Measurements from ENCODE around the gene CHRDL2. TPM values are rescaled to one million over a fixed set of nuclear protein-coding genes. Genes with fewer than 3 reads are reported as not detected.

CHRDL2 gene
- total and polyA plus RNA-seq, 2 donors (not counting 1 experiment from before 2014, with no cell fraction given), result not detected

DNA sequence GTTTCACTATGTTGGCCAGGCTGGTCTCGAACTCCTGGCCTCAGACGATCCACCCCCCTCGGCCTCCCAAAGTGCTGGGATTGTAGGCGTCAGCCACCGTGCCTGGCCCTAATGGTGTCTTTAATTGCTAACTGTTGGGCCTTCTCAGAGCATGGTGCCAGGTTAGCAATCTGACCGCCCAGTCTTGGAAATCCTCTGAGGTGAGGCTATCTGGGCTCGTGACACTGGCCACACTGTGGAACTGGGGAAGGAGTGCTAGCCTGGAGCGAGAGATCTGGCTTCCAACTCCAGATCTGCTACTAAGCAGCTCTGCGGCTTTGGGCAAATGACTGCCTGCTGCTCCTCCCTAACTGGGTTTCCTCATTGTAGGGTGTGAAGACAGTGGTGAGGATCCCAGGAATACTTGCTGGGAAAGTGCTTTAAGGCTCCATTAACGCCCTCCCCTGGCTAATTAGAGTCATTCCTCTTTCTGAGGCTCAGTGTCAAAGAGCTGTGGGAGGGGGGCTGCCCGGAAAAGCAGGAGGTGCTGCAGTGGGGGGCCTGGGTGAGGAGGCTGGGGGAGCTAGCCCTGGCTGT, 35.4 kb downstream of the CHRDL2 start:
- no peak for TF ChIP-seq EZH2 (IDR thresholded peaks at IDR 0.05; ENCODE audit: low read length, missing control alignments)
- H3K4me1 ChIP-seq (ENCODE audit: control insufficient read depth, extremely low read depth, insufficient read depth, low read length), result peaks cover 3% of the 10 kb centered on the region
- H3K36me3 ChIP-seq (ENCODE audit: control insufficient read depth, insufficient read depth, low read length), result no peaks in the 10 kb centered on the region
- no peak overlapping the region for H2AFZ ChIP-seq (ENCODE audit: low read length)
- no peaks in the 10 kb centered on the region for H4K20me1 ChIP-seq (ENCODE audit: control insufficient read depth, extremely low read depth, insufficient read depth, low read length)
- H3K4me3 ChIP-seq (replicated peaks in 1 of 4; ENCODE audit: control extremely low read depth in 1 of 4, insufficient read depth in 1 of 4, low read depth in 3 of 4, low read length in 4 of 4), result no peak overlapping the region
- no peaks in the 10 kb centered on the region for H3K79me2 ChIP-seq (ENCODE audit: control insufficient read depth, insufficient read depth, low read length)
- DNase-seq (ENCODE audit: low read depth in 2 of 2), result no peak
- H3K27me3 ChIP-seq (ENCODE audit: control insufficient read depth, insufficient read depth, low read length), result peaks cover 4% of the 10 kb centered on the region
- no peak overlapping the region for H3K4me2 ChIP-seq (ENCODE audit: extremely low read depth, insufficient read depth, low read length)
- H3K9ac ChIP-seq (ENCODE audit: insufficient read depth, low read length), result no peak overlapping the region
- H3K9me3 ChIP-seq (ENCODE audit: control insufficient read depth, insufficient read depth, low read depth, low read length), result no peaks in the 10 kb centered on the region
- no peak overlapping the region for H3K27ac ChIP-seq (ENCODE audit: insufficient read depth, low read length)

GRCh38 chr11:74694136-74694930, 36.9 kb downstream of the CHRDL2 start:
- no peak overlapping the region for H3K4me2 ChIP-seq (ENCODE audit: extremely low read depth, insufficient read depth, low read length)
- H3K27ac ChIP-seq (ENCODE audit: insufficient read depth, low read length), result no peak overlapping the region
- DNase-seq (ENCODE audit: low read depth in 2 of 2), result no peak
- no peak overlapping the region for H3K9ac ChIP-seq (ENCODE audit: insufficient read depth, low read length)
- H3K27me3 ChIP-seq (ENCODE audit: control insufficient read depth, insufficient read depth, low read length), result peaks cover 4% of the 10 kb centered on the region
- H4K20me1 ChIP-seq (ENCODE audit: control insufficient read depth, extremely low read depth, insufficient read depth, low read length), result no peaks in the 10 kb centered on the region
- no peaks in the 10 kb centered on the region for H3K36me3 ChIP-seq (ENCODE audit: control insufficient read depth, insufficient read depth, low read length)
- no peaks in the 10 kb centered on the region for H3K79me2 ChIP-seq (ENCODE audit: control insufficient read depth, insufficient read depth, low read length)
- H3K9me3 ChIP-seq (ENCODE audit: control insufficient read depth, insufficient read depth, low read depth, low read length), result no peaks in the 10 kb centered on the region
- no peak overlapping the region for H2AFZ ChIP-seq (ENCODE audit: low read length)
- TF ChIP-seq CTCF (conservative IDR thresholded peaks at IDR 0.05 in 1 of 2, IDR thresholded peaks at IDR 0.05 in 1 of 2; ENCODE audit: low read depth in 1 of 2, low read length in 2 of 2), result no peak
- no peak overlapping the region for H3K4me3 ChIP-seq (replicated peaks in 1 of 4; ENCODE audit: control extremely low read depth in 1 of 4, insufficient read depth in 1 of 4, low read depth in 3 of 4, low read length in 4 of 4)
- H3K4me1 ChIP-seq (ENCODE audit: control insufficient read depth, extremely low read depth, insufficient read depth, low read length), result peaks cover 6% of the 10 kb centered on the region

GRCh38 chr11:74693531-74693930, 37.7 kb downstream of the CHRDL2 start:
- Histone ChIP-seq H3K4me2 (ENCODE audit: extremely low read depth, insufficient read depth, low read length) (no peak overlapping the region), H3K9me3 (ENCODE audit: control insufficient read depth, insufficient read depth, low read depth, low read length) (no peaks in the 10 kb centered on the region), H3K36me3 (ENCODE audit: control insufficient read depth, insufficient read depth, low read length) (no peaks in the 10 kb centered on the region), H3K79me2 (ENCODE audit: control insufficient read depth, insufficient read depth, low read length) (no peaks in the 10 kb centered on the region), H4K20me1 (ENCODE audit: control insufficient read depth, extremely low read depth, insufficient read depth, low read length) (no peaks in the 10 kb centered on the region), H2AFZ (ENCODE audit: low read length) (no peak overlapping the region), H3K27ac (ENCODE audit: insufficient read depth, low read length) (no peak overlapping the region), H3K27me3 (ENCODE audit: control insufficient read depth, insufficient read depth, low read length) (peaks cover 4% of the 10 kb centered on the region), H3K9ac (ENCODE audit: insufficient read depth, low read length) (no peak overlapping the region), H3K4me3 (replicated peaks in 1 of 4; ENCODE audit: control extremely low read depth in 1 of 4, insufficient read depth in 1 of 4, low read depth in 3 of 4, low read length in 4 of 4) (no peak overlapping the region), H3K4me1 (ENCODE audit: control insufficient read depth, extremely low read depth, insufficient read depth, low read length) (peaks cover 7% of the 10 kb centered on the region)
- DNase-seq (ENCODE audit: low read depth in 2 of 2), result no peak
- TF ChIP-seq CTCF (conservative IDR thresholded peaks at IDR 0.05 in 1 of 2, IDR thresholded peaks at IDR 0.05 in 1 of 2; ENCODE audit: low read depth in 1 of 2, low read length in 2 of 2) (no peak), EZH2 (IDR thresholded peaks at IDR 0.05; ENCODE audit: low read length, missing control alignments) (no peak)
